ENCODE measurements around the gene OR52H1. TPM values are rescaled to one million over a fixed set of nuclear protein-coding genes. Genes with fewer than 3 reads are reported as not detected.

The OR52H1 gene
- total and polyA plus RNA-seq, 9 of the 15 experiments (the other 6 are each of a cell fraction or from before 2014, with no cell fraction given): 0.15 TPM; not detected in 8

DNA sequence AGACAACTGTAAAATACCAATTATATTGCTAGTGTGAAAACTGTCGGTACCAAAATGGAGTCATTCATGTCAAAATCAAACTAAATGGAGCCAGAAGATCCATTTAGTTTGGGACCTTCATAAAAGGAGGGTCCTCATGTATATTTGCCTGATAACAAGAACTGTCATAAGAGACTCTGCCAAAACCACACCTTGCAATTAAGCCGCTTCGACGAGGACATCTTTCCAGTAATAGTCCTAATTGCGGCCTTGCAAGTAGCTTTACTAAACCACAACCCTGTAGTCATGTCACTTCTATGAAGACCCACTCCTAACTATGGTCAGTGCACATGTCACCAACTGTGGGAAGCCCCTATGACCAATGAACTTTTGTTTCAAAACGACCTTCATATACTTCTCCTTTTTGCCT lies 47.9 kb downstream of the OR52H1 start (continued):
- TF ChIP-seq ZNF764 (CRISPR knock-in tag; IDR thresholded peaks at IDR 0.05; ENCODE audit: low read depth): no peak
- no peak for TF ChIP-seq KAT7 (CRISPR knock-in tag; IDR thresholded peaks at IDR 0.05; ENCODE audit: borderline replicate concordance)
- no peak for TF ChIP-seq KDM2B (CRISPR knock-in tag; IDR thresholded peaks at IDR 0.05)
- no peak for TF ChIP-seq POLR2G (IDR thresholded peaks at IDR 0.05; ENCODE audit: low read depth, low read length)
- TF ChIP-seq, protein P1, sequence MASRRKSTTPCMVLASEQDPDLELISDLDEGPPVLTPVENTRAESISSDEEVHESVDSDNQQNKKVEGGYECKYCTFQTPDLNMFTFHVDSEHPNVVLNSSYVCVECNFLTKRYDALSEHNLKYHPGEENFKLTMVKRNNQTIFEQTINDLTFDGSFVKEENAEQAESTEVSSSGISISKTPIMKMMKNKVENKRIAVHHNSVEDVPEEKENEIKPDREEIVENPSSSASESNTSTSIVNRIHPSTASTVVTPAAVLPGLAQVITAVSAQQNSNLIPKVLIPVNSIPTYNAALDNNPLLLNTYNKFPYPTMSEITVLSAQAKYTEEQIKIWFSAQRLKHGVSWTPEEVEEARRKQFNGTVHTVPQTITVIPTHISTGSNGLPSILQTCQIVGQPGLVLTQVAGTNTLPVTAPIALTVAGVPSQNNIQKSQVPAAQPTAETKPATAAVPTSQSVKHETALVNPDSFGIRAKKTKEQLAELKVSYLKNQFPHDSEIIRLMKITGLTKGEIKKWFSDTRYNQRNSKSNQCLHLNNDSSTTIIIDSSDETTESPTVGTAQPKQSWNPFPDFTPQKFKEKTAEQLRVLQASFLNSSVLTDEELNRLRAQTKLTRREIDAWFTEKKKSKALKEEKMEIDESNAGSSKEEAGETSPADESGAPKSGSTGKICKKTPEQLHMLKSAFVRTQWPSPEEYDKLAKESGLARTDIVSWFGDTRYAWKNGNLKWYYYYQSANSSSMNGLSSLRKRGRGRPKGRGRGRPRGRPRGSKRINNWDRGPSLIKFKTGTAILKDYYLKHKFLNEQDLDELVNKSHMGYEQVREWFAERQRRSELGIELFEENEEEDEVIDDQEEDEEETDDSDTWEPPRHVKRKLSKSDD (conservative IDR thresholded peaks at IDR 0.05; ENCODE audit: low read length): no peak
- peak; percentile 74; the same call in 1 of the 2 replicates for TF ChIP-seq ZNF311 (CRISPR knock-in tag; IDR thresholded peaks at IDR 0.05)
- TF ChIP-seq POLR2AphosphoS5 (IDR thresholded peaks at IDR 0.05; ENCODE audit: control insufficient read depth, insufficient read depth, low read depth, low read length): peak; percentile 73
- no peak for TF ChIP-seq MYC (IDR thresholded peaks at IDR 0.05; ENCODE audit: low read depth, low read length)
- no peak for TF ChIP-seq MYC (CRISPR knock-in tag; IDR thresholded peaks at IDR 0.05; ENCODE audit: borderline replicate concordance, low read depth)
- no peak for TF ChIP-seq FOXA1 (IDR thresholded peaks at IDR 0.05; ENCODE audit: borderline replicate concordance)
- no peak for TF ChIP-seq ELF1 (tag; IDR thresholded peaks at IDR 0.05)
- TF ChIP-seq ZNF766 (CRISPR knock-in tag; conservative IDR thresholded peaks at IDR 0.05): no peak
- no peak for TF ChIP-seq LARP7 (IDR thresholded peaks at IDR 0.05)
- TF ChIP-seq CCAR2 (IDR thresholded peaks at IDR 0.05; ENCODE audit: low read depth, low read length): no peak
- no peak for TF ChIP-seq ZNF232 (CRISPR knock-in tag; IDR thresholded peaks at IDR 0.05)
- TF ChIP-seq ZNF124 (CRISPR knock-in tag; IDR thresholded peaks at IDR 0.05): no peak
- TF ChIP-seq KDM1A (IDR thresholded peaks at IDR 0.05): no peak
- no peak for TF ChIP-seq ASH1L (IDR thresholded peaks at IDR 0.05; ENCODE audit: borderline replicate concordance, low read depth, partially characterized antibody)
- TF ChIP-seq SMAD2 (IDR thresholded peaks at IDR 0.05; ENCODE audit: low read depth, low read length): no peak
- TF ChIP-seq, protein P2, sequence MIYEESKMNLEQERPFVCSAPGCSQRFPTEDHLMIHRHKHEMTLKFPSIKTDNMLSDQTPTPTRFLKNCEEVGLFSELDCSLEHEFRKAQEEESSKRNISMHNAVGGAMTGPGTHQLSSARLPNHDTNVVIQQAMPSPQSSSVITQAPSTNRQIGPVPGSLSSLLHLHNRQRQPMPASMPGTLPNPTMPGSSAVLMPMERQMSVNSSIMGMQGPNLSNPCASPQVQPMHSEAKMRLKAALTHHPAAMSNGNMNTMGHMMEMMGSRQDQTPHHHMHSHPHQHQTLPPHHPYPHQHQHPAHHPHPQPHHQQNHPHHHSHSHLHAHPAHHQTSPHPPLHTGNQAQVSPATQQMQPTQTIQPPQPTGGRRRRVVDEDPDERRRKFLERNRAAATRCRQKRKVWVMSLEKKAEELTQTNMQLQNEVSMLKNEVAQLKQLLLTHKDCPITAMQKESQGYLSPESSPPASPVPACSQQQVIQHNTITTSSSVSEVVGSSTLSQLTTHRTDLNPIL (CRISPR knock-in tag; IDR thresholded peaks at IDR 0.05): no peak
- TF ChIP-seq, protein P3, sequence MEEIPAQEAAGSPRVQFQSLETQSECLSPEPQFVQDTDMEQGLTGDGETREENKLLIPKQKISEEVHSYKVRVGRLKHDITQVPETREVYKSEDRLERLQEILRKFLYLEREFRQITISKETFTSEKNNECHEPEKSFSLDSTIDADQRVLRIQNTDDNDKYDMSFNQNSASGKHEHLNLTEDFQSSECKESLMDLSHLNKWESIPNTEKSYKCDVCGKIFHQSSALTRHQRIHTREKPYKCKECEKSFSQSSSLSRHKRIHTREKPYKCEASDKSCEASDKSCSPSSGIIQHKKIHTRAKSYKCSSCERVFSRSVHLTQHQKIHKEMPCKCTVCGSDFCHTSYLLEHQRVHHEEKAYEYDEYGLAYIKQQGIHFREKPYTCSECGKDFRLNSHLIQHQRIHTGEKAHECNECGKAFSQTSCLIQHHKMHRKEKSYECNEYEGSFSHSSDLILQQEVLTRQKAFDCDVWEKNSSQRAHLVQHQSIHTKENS (CRISPR knock-in tag; IDR thresholded peaks at IDR 0.05): no peak
- TF ChIP-seq CHD2 (IDR thresholded peaks at IDR 0.05; ENCODE audit: low read depth, low read length): no peak
- no peak for TF ChIP-seq SIN3B (IDR thresholded peaks at IDR 0.05; ENCODE audit: low read depth)
- TF ChIP-seq ZNF282 (CRISPR knock-in tag; IDR thresholded peaks at IDR 0.05): no peak
- no peak for TF ChIP-seq ARNT (IDR thresholded peaks at IDR 0.05)
- TF ChIP-seq RBBP5 (IDR thresholded peaks at IDR 0.05; ENCODE audit: borderline replicate concordance, insufficient read depth, low read length, poor library complexity, severe bottlenecking): no peak
- TF ChIP-seq MBD2 (IDR thresholded peaks at IDR 0.05; ENCODE audit: borderline replicate concordance, low read depth): no peak
- no peak for TF ChIP-seq ZKSCAN3 (CRISPR knock-in tag; IDR thresholded peaks at IDR 0.05)
